ENCODE measurements around the gene NMNAT3.

NMNAT3 gene

GRCh38 chr3:139517321-139518065 lies 160.3 kb downstream of the NMNAT3 start:
- FAIRE-seq = no peak

DNA sequence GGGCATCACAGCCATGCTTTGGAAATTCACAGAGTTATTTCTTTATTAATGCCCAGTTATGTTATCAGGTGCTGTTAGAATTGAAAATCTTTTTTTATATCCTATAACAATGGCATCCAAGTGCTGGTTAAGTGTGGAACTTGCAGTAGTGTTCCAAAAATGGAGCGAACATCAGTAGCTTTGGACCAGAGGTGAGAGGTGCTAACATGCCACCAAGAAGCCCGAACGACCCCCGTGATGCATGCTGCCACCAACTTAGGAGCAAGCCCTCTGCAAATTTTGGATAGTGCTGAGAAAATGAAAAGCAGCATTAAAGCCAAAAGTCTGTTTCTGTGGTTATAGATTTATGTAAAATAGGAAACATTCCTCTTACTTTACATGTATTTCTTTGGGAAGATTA lies 163.0 kb downstream of the NMNAT3 start:
- no peak for FAIRE-seq
